Endodermal cell (in vitro differentiated cells): ENCODE data around the gene TOP2A. TPM values are rescaled to one million over a fixed set of nuclear protein-coding genes. Genes with fewer than 3 reads are reported as not detected.
"Not testable (repeated sequence)": the region's sequence is repeated elsewhere in the genome, so short reads cannot be mapped to it uniquely, and the experiment has no call there.

Experiments used
- DNase-seq: peaks from one replicate; pipeline ENCODE4 v3.0.0-alpha.2; 2017
- H3K27ac ChIP-seq: 2 replicates; pipeline ENCODE4 v1.5.1; 2013; ENCODE audit warnings: mild to moderate bottlenecking, low read depth, low read length, moderate library complexity
- H3K27me3 ChIP-seq: 2 replicates; pipeline ENCODE4 v1.6.1; 2013; ENCODE audit warnings: mild to moderate bottlenecking, low read length, moderate library complexity; ENCODE audit not compliant: insufficient read depth, control insufficient read depth, poor library complexity, severe bottlenecking
- H3K36me3 ChIP-seq: 2 replicates; pipeline ENCODE4 v1.7.0; 2013; ENCODE audit warnings: mild to moderate bottlenecking, low read length, moderate library complexity; ENCODE audit not compliant: control insufficient read depth, insufficient read depth
- H3K4me1 ChIP-seq: one replicate; pipeline ENCODE4 v1.7.0; 2013; ENCODE audit warnings: low read length; ENCODE audit not compliant: control insufficient read depth, insufficient read depth
- H3K4me3 ChIP-seq: 2 replicates; pipeline ENCODE4 v1.5.1; 2013; ENCODE audit warnings: mild to moderate bottlenecking, low read length, moderate library complexity
- H3K9ac ChIP-seq: 2 replicates; pipeline ENCODE4 v1.6.1; 2013; ENCODE audit warnings: mild to moderate bottlenecking, low read length, moderate library complexity; ENCODE audit not compliant: poor library complexity, severe bottlenecking; ENCODE audit errors: extremely low read depth
- H3K9me3 ChIP-seq: 2 replicates; pipeline ENCODE4 v1.6.1; 2013; ENCODE audit warnings: mild to moderate bottlenecking, low read length, moderate library complexity; ENCODE audit not compliant: control insufficient read depth
- H3K27ac Mint-ChIP-seq: 2 replicates; pipeline ENCODE4 v1.8.0; 2020; ENCODE audit warnings: mixed read lengths
- H3K27me3 Mint-ChIP-seq: 2 replicates; pipeline ENCODE4 v1.8.0; 2021; ENCODE audit warnings: mild to moderate bottlenecking, mixed read lengths; ENCODE audit not compliant: insufficient read depth
- H3K36me3 Mint-ChIP-seq: 2 replicates; pipeline ENCODE4 v1.8.0; 2020; ENCODE audit warnings: low read depth, mixed read lengths
- H3K4me1 Mint-ChIP-seq: 2 replicates; pipeline ENCODE4 v1.8.0; 2020; ENCODE audit warnings: mixed read lengths
- H3K4me3 Mint-ChIP-seq: 2 replicates; pipeline ENCODE4 v1.8.0; 2020; ENCODE audit warnings: mild to moderate bottlenecking, moderate library complexity, mixed read lengths
- H3K9me3 Mint-ChIP-seq: 2 replicates; pipeline ENCODE4 v1.8.0; 2020; ENCODE audit warnings: mild to moderate bottlenecking, mixed read lengths
- CTCF ChIP-seq: fragments of 200-600 bp; sonication (generic); conservative IDR thresholded peaks from 2 replicates; pipeline ENCODE4 v1.5.0; 2021; ENCODE audit warnings: antibody characterized with exemption, mild to moderate bottlenecking
- WGBS, 2 experiments: methylation state at CpG; one replicate each; pipeline versions ENCODE4 v1.1.5 to v1.1.7; 2013; ENCODE audit warnings: missing lambda C conversion rate in 2 of 2, mixed read lengths in 1 of 2; ENCODE audit not compliant: insufficient coverage in 1 of 2, insufficient read length in 1 of 2; 5-methylcytosine and 5-hydroxymethylcytosine counted together
- total RNA-seq, 2 donors: library from RNA; stranded (reverse); fragmentation: NEBNext Ultra II Directional in 1 of 2; extraction: Animal tissue kit (Norgen Biotek cat#: 25700) in 1 of 2; gene quantifications; 2 replicates in 1 of 2; 3 replicates in 1 of 2; pipeline ENCODE4 v1.2.1, GENCODE V29; 2021

The TOP2A gene
- total RNA-seq, 2 donors from 2014 or later: 173 to 246 TPM

DNA sequence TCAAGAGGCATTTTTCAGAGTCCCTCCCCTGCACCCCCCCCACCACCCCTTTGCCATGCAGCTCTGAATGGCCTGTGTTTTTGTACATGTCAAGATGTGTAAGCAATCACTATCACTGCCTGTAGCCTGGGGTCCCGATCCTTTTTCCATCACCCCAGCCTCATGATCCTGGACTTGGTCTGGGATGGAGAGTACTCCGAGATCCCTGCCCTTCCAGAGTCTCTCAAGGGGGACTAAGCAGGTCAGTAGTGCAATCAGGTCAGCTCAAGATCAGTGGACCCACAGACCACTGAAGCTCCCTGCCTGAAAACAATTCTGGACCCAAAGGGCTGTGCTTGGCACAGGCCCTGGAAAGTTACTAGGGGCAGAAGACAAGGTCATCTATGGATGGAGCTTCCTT, 45.7 kb downstream of the TOP2A start:
- H3K27me3 ChIP-seq: no peaks in the 10 kb centered on the region
- Mint-ChIP-seq H3K4me3 (no peak overlapping the region), H3K27ac (no peak overlapping the region), H3K4me1 (no peaks in the 10 kb centered on the region), H3K27me3 (peaks cover 3% of the 10 kb centered on the region), H3K9me3 (peaks cover 26% of the 10 kb centered on the region), H3K36me3 (no peaks in the 10 kb centered on the region)
- 96 to 100% methylated on average over 1 to 2 of the region's 2 CpGs for WGBS, 2 experiments
- H3K9ac ChIP-seq: no peak overlapping the region
- no peaks in the 10 kb centered on the region for H3K4me1 ChIP-seq
- no peak overlapping the region for H3K27ac ChIP-seq
- no peak for TF ChIP-seq CTCF
- H3K9me3 ChIP-seq: peaks cover 8% of the 10 kb centered on the region
- no peaks in the 10 kb centered on the region for H3K36me3 ChIP-seq
- no peak for DNase-seq
- H3K4me3 ChIP-seq: no peak overlapping the region

- no peak overlapping the region for H3K27ac Mint-ChIP-seq
- peak; percentile 74 for DNase-seq
- no peaks in the 10 kb centered on the region for H3K27me3 ChIP-seq
These were observed 46.3 kb downstream of the TOP2A start for GRCh38 chr17:40371261-40371929.

DNA sequence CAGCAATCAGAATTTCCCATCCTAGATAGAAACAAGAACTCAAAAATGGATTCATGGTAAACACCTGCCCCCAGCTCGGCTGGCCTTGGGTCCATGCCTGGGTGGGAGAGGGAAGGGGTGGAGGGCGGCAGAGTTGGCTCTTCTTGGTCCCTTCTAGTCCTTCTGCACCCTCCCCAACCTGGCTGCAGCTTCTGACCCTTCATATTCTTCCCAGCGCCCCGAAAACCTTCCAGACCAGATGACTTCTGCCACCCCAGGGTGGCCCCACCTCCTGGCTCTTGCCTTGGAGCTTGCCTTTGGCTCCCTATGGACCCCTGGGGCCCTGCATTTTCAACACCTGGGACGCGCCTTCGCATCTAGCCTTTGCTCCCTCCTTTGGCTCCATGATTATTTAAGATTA, 47.8 kb downstream of the TOP2A start:
- no peak overlapping the region for H3K27ac Mint-ChIP-seq
- H3K36me3 Mint-ChIP-seq: no peaks in the 10 kb centered on the region

More at GRCh38 chr17:40371261-40371929, 46.3 kb downstream of the TOP2A start:
- Histone ChIP-seq H3K4me1 (no peaks in the 10 kb centered on the region), H3K9me3 (peaks cover 8% of the 10 kb centered on the region), H3K27ac (no peak overlapping the region), H3K36me3 (no peaks in the 10 kb centered on the region), H3K4me3 (no peak overlapping the region), H3K9ac (no peak overlapping the region)
- H3K4me3 Mint-ChIP-seq: no peak overlapping the region
- TF ChIP-seq CTCF: no peak
- peaks cover 3% of the 10 kb centered on the region for H3K27me3 Mint-ChIP-seq
- peaks cover 24% of the 10 kb centered on the region for H3K9me3 Mint-ChIP-seq
- H3K36me3 Mint-ChIP-seq: no peaks in the 10 kb centered on the region
- no peaks in the 10 kb centered on the region for H3K4me1 Mint-ChIP-seq
- 80 to 89% methylated on average over 8 to 16 of the region's 16 CpGs for WGBS, 2 experiments

DNA sequence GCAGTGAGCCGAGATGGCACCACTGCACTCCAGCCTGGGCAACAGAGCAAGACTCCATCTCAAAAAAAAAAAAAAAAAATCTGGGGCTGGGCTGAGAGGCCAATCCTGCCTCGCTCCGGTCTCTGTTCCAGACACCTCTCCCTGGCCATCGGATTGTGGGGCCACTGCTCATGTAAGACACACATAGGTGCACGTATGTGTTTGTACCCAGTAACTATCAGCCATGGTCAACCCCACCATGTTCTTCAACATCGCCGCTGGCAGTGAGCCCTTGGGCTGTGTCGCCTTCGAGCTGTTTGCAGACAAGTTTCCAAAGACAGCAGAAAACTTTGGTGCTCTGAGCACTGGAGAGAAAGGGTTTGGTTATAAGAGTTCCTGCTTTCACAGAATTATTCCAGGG, 50.0 kb downstream of the TOP2A start:
- not testable (repeated sequence) for H3K36me3 ChIP-seq, DNase-seq
- WGBS, 2 experiments: 92 to 94% methylated on average over 4 to 9 of the region's 9 CpGs

More for the DNA sequence above, 47.8 kb downstream of the TOP2A start:
- Histone ChIP-seq H3K4me3 (no peak overlapping the region), H3K9me3 (peaks cover 8% of the 10 kb centered on the region), H3K9ac (no peak overlapping the region), H3K36me3 (no peaks in the 10 kb centered on the region), H3K27ac (no peak overlapping the region), H3K27me3 (no peaks in the 10 kb centered on the region), H3K4me1 (no peaks in the 10 kb centered on the region)
- no peak for DNase-seq
- Mint-ChIP-seq H3K9me3 (peaks cover 23% of the 10 kb centered on the region), H3K4me1 (no peaks in the 10 kb centered on the region), H3K4me3 (no peak overlapping the region), H3K27me3 (peaks cover 6% of the 10 kb centered on the region)
- WGBS, 2 experiments: 86 to 92% methylated on average over 5 to 7 of the region's 7 CpGs
- no peak for TF ChIP-seq CTCF

More for the DNA sequence above, 50.0 kb downstream of the TOP2A start:
- H3K4me1 Mint-ChIP-seq, H3K4me3 Mint-ChIP-seq, H3K4me3 ChIP-seq, H3K27ac ChIP-seq, H3K27ac Mint-ChIP-seq, H3K36me3 Mint-ChIP-seq, H3K9me3 ChIP-seq, H3K4me1 ChIP-seq, H3K9ac ChIP-seq: not testable (repeated sequence)
- Mint-ChIP-seq H3K27me3 (peaks cover 21% of the 10 kb centered on the region), H3K9me3 (peaks cover 14% of the 10 kb centered on the region)
- peaks cover 15% of the 10 kb centered on the region for H3K27me3 ChIP-seq
